Activated CD4-positive, alpha-beta memory T cell treated with anti-CD3 and anti-CD28 coated beads for 36 hours (primary cell): Measurements from ENCODE around the gene IL4. TPM values are rescaled to one million over a fixed set of nuclear protein-coding genes. Genes with fewer than 3 reads are reported as not detected.
A peak's percentile ranks its signal among the peaks of the same experiment; 100 is the strongest.
"Not testable (repeated sequence)": the region's sequence is repeated elsewhere in the genome, so short reads cannot be mapped to it uniquely, and the experiment has no call there.

ENCODE experiments used
- CTCF ChIA-PET: fragments of 350-600 bp; sonication (Branson Sonifier 250); formaldehyde crosslinking; loops from one replicate; lab custom pipeline; 2021; ENCODE audit warnings: antibody characterized with exemption, inconsistent platforms; lab: Charles Lee
- POLR2A ChIA-PET: fragments of 350-600 bp; sonication (Branson Sonifier 250); formaldehyde crosslinking; loops from one replicate; lab custom pipeline; 2021; ENCODE audit warnings: antibody characterized with exemption; lab: Charles Lee
- DNase-seq: peaks from one replicate; pipeline ENCODE4 v3.0.0-alpha.2; 2020
- H3K27ac Mint-ChIP-seq: one replicate; pipeline ENCODE4 v1.8.0; 2021; ENCODE audit warnings: mixed read lengths
- H3K27me3 Mint-ChIP-seq: one replicate; pipeline ENCODE4 v1.8.0; 2021; ENCODE audit warnings: mixed read lengths
- H3K36me3 Mint-ChIP-seq: one replicate; pipeline ENCODE4 v1.8.0; 2021; ENCODE audit warnings: mixed read lengths
- H3K4me1 Mint-ChIP-seq: one replicate; pipeline ENCODE4 v1.8.0; 2021; ENCODE audit warnings: low read depth, mixed read lengths
- H3K4me3 Mint-ChIP-seq: one replicate; pipeline ENCODE4 v1.8.0; 2021; ENCODE audit warnings: mild to moderate bottlenecking, mixed read lengths
- H3K9me3 Mint-ChIP-seq: one replicate; pipeline ENCODE4 v1.8.0; 2021; ENCODE audit warnings: mixed read lengths
- intact Hi-C: fragments of 100-400 bp; cut with micrococcal nuclease; formaldehyde crosslinking; loops from one replicate; pipeline ENCODE4 v1.15.1; 2023
- total RNA-seq, 2 experiments: library from RNA; stranded (reverse); gene quantifications; one replicate each; pipeline ENCODE4 v1.2.3, GENCODE V29; 2021

The IL4 gene
- total RNA-seq, 2 experiments from 2014 or later, result 6.4 to 6.8 TPM

- intact Hi-C loops, result no loop called here
- ChIA-PET POLR2A (no interaction called here), CTCF (interaction anchor here (1.1 kb wide), 1 partner anchor 12 kb away, joined by 3 read pairs; no protein-coding TSS in a partner anchor)
- no peaks in the 10 kb centered on the region for H3K27me3 Mint-ChIP-seq
- no peak overlapping the region for H3K4me3 Mint-ChIP-seq
- no peaks in the 10 kb centered on the region for H3K9me3 Mint-ChIP-seq
- H3K27ac Mint-ChIP-seq, result no peak overlapping the region
- DNase-seq, result peak; percentile 60
- peaks cover 31% of the 10 kb centered on the region for H3K4me1 Mint-ChIP-seq
- peaks cover 2% of the 10 kb centered on the region for H3K36me3 Mint-ChIP-seq
These were observed 11.3 kb downstream of the IL4 start for GRCh38 chr5:132684922-132685720.

GRCh38 chr5:132686193-132686592, 12.4 kb downstream of the IL4 start:
- no peak overlapping the region for H3K4me3 Mint-ChIP-seq
- no peaks in the 10 kb centered on the region for H3K27me3 Mint-ChIP-seq
- H3K36me3 Mint-ChIP-seq, result peaks cover 2% of the 10 kb centered on the region
- H3K4me1 Mint-ChIP-seq, result peaks cover 31% of the 10 kb centered on the region
- DNase-seq, result no peak
- ChIA-PET CTCF (no interaction called here), POLR2A (no interaction called here)
- no peak overlapping the region for H3K27ac Mint-ChIP-seq
- intact Hi-C loops, result no loop called here
- no peaks in the 10 kb centered on the region for H3K9me3 Mint-ChIP-seq

GRCh38 chr5:132687995-132688394, 14.2 kb downstream of the IL4 start:
- Mint-ChIP-seq H3K27me3 (no peaks in the 10 kb centered on the region), H3K36me3 (peaks cover 5% of the 10 kb centered on the region), H3K4me3 (no peak overlapping the region), H3K27ac (peak overlapping the region; percentile 56), H3K9me3 (no peaks in the 10 kb centered on the region), H3K4me1 (peaks cover 36% of the 10 kb centered on the region)
- peak; percentile 62 for DNase-seq
- CTCF ChIA-PET, result interaction anchor here (0.9 kb wide), 1 partner anchor 49 kb away, joined by 3 read pairs; no protein-coding TSS in a partner anchor
- intact Hi-C loops, result loop anchor here (1.0 to 2.0 kb wide), 5 partner anchors 14 to 48 kb away; no protein-coding TSS in a partner anchor
- POLR2A ChIA-PET, result interaction anchor here (2.1 kb wide), 1 partner anchor 13 kb away, joined by 6 read pairs; no protein-coding TSS in a partner anchor

GRCh38 chr5:132688536-132689339, 14.9 kb downstream of the IL4 start:
- peaks cover 36% of the 10 kb centered on the region for H3K4me1 Mint-ChIP-seq
- ChIA-PET CTCF (interaction anchor here (0.9 kb wide), 1 partner anchor 50 kb away, joined by 3 read pairs; no protein-coding TSS in a partner anchor), POLR2A (interaction anchor here (2.1 kb wide), 1 partner anchor 14 kb away, joined by 6 read pairs; no protein-coding TSS in a partner anchor)
- DNase-seq, result peak; percentile 36
- H3K36me3 Mint-ChIP-seq, result peaks cover 5% of the 10 kb centered on the region
- no peaks in the 10 kb centered on the region for H3K27me3 Mint-ChIP-seq
- peak overlapping the region; percentile 24 for H3K27ac Mint-ChIP-seq
- H3K9me3 Mint-ChIP-seq, result no peaks in the 10 kb centered on the region
- H3K4me3 Mint-ChIP-seq, result no peak overlapping the region
- intact Hi-C loops, result loop anchor here (1.0 to 2.0 kb wide), 5 partner anchors 14 to 48 kb away; no protein-coding TSS in a partner anchor

GRCh38 chr5:132689513-132689912, 15.7 kb downstream of the IL4 start:
- intact Hi-C loops, result loop anchor here (2.0 kb wide), 2 partner anchors 25 to 49 kb away; no protein-coding TSS in a partner anchor
- ChIA-PET POLR2A (no interaction called here), CTCF (interaction anchor here (0.9 kb wide), 1 partner anchor 14 kb away, joined by 3 read pairs; no protein-coding TSS in a partner anchor)
- DNase-seq, result no peak
- Mint-ChIP-seq H3K9me3 (no peaks in the 10 kb centered on the region), H3K27ac (no peak overlapping the region), H3K27me3 (no peaks in the 10 kb centered on the region), H3K4me3 (no peak overlapping the region), H3K36me3 (peaks cover 6% of the 10 kb centered on the region), H3K4me1 (peaks cover 33% of the 10 kb centered on the region)

- H3K9me3 Mint-ChIP-seq, result no peaks in the 10 kb centered on the region
- intact Hi-C loops, result no loop called here
- DNase-seq, result no peak
- no peak overlapping the region for H3K4me3 Mint-ChIP-seq
- no peak overlapping the region for H3K27ac Mint-ChIP-seq
- peaks cover 27% of the 10 kb centered on the region for H3K4me1 Mint-ChIP-seq
- H3K36me3 Mint-ChIP-seq, result peaks cover 7% of the 10 kb centered on the region
- POLR2A ChIA-PET, result no interaction called here
- CTCF ChIA-PET, result interaction anchor here (0.9 kb wide), 1 partner anchor 15 kb away, joined by 3 read pairs; no protein-coding TSS in a partner anchor
- H3K27me3 Mint-ChIP-seq, result no peaks in the 10 kb centered on the region
These were observed 16.4 kb downstream of the IL4 start for GRCh38 chr5:132690156-132690555.

GRCh38 chr5:132691755-132692631, 18.2 kb downstream of the IL4 start:
- H3K27ac Mint-ChIP-seq, H3K36me3 Mint-ChIP-seq, H3K4me3 Mint-ChIP-seq, POLR2A ChIA-PET, H3K9me3 Mint-ChIP-seq, intact Hi-C loops, DNase-seq, H3K27me3 Mint-ChIP-seq: not testable (repeated sequence)
- CTCF ChIA-PET, result interaction anchor here (0.7 kb wide), 1 partner anchor 36 kb away, joined by 4 read pairs; no protein-coding TSS in a partner anchor
- peaks cover 25% of the 10 kb centered on the region for H3K4me1 Mint-ChIP-seq

- Mint-ChIP-seq H3K4me3 (no peak overlapping the region), H3K4me1 (peaks cover 25% of the 10 kb centered on the region), H3K9me3 (no peaks in the 10 kb centered on the region), H3K36me3 (peaks cover 7% of the 10 kb centered on the region), H3K27me3 (no peaks in the 10 kb centered on the region), H3K27ac (no peak overlapping the region)
- no peak for DNase-seq
- POLR2A ChIA-PET, result no interaction called here
- intact Hi-C loops, result no loop called here
- CTCF ChIA-PET, result no interaction called here
These were observed 18.8 kb downstream of the IL4 start for GRCh38 chr5:132692632-132692967.

- peaks cover 6% of the 10 kb centered on the region for H3K4me1 Mint-ChIP-seq
- intact Hi-C loops, result no loop called here
- no peak overlapping the region for H3K4me3 Mint-ChIP-seq
- H3K36me3 Mint-ChIP-seq, result peaks cover 22% of the 10 kb centered on the region
- ChIA-PET CTCF (no interaction called here), POLR2A (no interaction called here)
- no peak for DNase-seq
- H3K27ac Mint-ChIP-seq, result no peak overlapping the region
- H3K9me3 Mint-ChIP-seq, result no peaks in the 10 kb centered on the region
- no peaks in the 10 kb centered on the region for H3K27me3 Mint-ChIP-seq
These were observed 22.2 kb downstream of the IL4 start for GRCh38 chr5:132695956-132696355.

- no peaks in the 10 kb centered on the region for H3K9me3 Mint-ChIP-seq
- peaks cover 23% of the 10 kb centered on the region for H3K36me3 Mint-ChIP-seq
- POLR2A ChIA-PET, result no interaction called here
- no peaks in the 10 kb centered on the region for H3K27me3 Mint-ChIP-seq
- CTCF ChIA-PET, result interaction anchor here (1.9 kb wide), 1 partner anchor 115 kb away, joined by 5 read pairs; no protein-coding TSS in a partner anchor
- intact Hi-C loops, result no loop called here
- peaks cover 6% of the 10 kb centered on the region for H3K4me1 Mint-ChIP-seq
- H3K27ac Mint-ChIP-seq, result no peak overlapping the region
- no peak for DNase-seq
- H3K4me3 Mint-ChIP-seq, result no peak overlapping the region
These were observed 31.1 kb downstream of the IL4 start for GRCh38 chr5:132704875-132705274.

GRCh38 chr5:132708645-132709044, 34.9 kb downstream of the IL4 start:
- POLR2A ChIA-PET, result interaction anchor here (0.6 kb wide), 1 partner anchor 59 kb away, joined by 3 read pairs; no protein-coding TSS in a partner anchor
- Mint-ChIP-seq H3K27me3 (no peaks in the 10 kb centered on the region), H3K9me3 (no peaks in the 10 kb centered on the region), H3K27ac (no peak overlapping the region), H3K36me3 (peaks cover 9% of the 10 kb centered on the region), H3K4me3 (no peak overlapping the region), H3K4me1 (peaks cover 9% of the 10 kb centered on the region)
- no peak for DNase-seq
- intact Hi-C loops, result no loop called here
- CTCF ChIA-PET, result interaction anchor here (1.6 kb wide), 1 partner anchor 112 kb away, joined by 5 read pairs; no protein-coding TSS in a partner anchor
